CMK (cell line): ENCODE measurements around the gene ARTN.

Source experiments
- DNase-seq: peaks from one replicate; pipeline ENCODE4 v3.0.0-alpha.2; 2010; ENCODE audit warnings: low read depth

Gene ARTN

DNA sequence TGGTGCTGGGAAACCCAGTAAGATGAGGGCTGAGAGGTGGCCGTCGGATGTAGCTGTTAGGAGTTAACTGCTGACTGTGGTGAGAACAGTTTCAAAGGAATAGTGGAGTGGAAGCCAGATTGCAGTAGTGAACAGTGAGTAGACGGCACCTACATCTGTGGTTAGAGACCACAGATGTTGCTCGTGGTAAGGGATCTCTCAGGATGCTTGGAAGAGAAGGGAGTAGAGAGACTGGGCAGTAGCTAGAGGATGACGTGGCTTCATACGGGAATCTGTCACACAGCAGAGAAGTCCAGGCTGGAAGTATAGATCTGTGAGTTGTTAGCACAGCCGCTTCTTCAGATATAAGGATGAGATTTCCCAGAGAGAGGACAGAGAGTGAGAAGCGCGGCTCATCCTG lies 7.8 kb upstream of the ARTN start:
- no peak for DNase-seq

DNA sequence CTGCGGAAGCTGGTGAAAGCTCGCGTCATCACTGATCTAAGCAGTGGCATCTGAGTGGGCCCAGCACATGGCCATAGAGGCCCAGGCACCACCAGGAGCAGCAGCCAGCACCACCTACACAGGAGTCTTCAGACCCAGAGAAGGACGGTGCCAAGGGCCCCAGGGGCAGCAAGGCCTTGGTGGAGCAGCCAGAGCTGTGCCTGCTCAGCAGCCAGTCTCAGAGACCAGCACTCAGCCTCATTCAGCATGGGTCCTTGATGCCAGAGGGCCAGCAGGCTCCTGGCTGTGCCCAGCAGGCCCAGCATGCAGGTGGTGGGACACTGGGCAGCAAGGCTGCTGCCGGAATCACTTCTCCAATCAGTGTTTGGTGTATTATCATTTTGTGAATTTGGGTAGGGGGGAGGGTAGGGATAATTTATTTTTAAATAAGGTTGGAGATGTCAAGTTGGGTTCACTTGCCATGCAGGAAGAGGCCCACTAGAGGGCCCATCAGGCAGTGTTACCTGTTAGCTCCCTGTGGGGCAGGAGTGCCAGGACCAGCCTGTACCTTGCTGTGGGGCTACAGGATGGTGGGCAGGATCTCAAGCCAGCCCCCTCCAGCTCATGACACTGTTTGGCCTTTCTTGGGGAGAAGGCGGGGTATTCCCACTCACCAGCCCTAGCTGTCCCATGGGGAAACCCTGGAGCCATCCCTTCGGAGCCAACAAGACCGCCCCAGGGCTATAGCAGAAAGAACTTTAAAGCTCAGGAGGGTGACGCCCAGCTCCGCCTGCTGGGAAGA lies 3.2 kb upstream of the ARTN start:
- no peak for DNase-seq

- DNase-seq = no peak
These were observed 2.7 kb upstream of the ARTN start for GRCh38 chr1:43930949-43931275.

GRCh38 chr1:43931711-43932660 lies 1.6 kb upstream of the ARTN start:
- no peak for DNase-seq

DNA sequence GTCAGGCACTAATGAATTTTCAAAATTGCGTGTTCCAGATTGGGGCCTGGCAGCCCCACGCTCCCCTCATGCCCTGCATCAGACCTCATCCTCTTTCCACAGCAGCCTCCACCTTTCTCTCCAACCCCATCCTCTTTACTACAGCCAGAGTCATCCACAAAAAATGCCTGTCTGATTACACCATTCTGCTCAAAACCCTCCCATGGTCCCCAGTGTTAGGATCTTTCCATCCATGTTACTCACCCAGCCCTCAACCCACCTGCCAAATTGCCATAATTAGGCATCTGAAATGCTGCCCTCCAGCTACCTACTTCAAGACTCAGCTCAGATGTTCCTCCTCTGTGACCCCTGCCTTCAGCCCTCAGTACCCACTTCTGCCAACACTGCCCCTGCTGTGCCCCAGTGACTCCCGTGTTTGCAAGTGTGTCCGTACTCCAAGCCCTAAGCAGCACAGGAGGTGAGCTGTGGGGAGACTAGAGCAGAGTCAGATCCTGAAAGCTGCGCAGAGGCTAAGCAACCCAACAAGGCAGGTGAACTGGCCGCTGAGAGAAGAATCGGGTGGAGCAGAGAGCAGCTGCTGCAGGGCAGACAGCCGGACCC lies 715 bp upstream of the ARTN start:
- DNase-seq = no peak

GRCh38 chr1:43934101-43934985 lies 742 bp downstream of the ARTN start:
- peak; percentile 54 for DNase-seq

GRCh38 chr1:43934986-43935324 lies 1.4 kb downstream of the ARTN start:
- no peak for DNase-seq

DNA sequence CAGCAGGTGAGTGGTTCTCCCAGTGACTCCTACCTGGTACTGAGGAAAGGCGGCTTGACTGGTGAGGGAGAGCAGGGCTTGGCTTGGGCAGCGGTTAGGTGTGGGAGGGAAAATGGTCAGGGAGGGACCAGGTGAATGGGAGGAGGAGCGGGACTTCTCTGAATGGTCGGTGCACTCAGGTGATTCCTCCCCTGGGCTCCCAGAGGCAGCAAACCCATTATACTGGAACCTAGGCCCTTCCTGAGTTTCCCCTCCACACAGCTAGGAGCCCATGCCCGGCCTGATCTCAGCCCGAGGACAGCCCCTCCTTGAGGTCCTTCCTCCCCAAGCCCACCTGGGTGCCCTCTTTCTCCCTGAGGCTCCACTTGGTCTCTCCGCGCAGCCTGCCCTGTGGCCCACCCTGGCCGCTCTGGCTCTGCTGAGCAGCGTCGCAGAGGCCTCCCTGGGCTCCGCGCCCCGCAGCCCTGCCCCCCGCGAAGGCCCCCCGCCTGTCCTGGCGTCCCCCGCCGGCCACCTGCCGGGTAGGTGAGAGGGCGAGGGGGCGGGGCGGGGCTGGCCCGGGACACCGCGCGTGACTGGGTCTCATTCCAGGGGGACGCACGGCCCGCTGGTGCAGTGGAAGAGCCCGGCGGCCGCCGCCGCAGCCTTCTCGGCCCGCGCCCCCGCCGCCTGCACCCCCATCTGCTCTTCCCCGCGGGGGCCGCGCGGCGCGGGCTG lies 2.3 kb downstream of the ARTN start:
- DNase-seq = no peak

DNA sequence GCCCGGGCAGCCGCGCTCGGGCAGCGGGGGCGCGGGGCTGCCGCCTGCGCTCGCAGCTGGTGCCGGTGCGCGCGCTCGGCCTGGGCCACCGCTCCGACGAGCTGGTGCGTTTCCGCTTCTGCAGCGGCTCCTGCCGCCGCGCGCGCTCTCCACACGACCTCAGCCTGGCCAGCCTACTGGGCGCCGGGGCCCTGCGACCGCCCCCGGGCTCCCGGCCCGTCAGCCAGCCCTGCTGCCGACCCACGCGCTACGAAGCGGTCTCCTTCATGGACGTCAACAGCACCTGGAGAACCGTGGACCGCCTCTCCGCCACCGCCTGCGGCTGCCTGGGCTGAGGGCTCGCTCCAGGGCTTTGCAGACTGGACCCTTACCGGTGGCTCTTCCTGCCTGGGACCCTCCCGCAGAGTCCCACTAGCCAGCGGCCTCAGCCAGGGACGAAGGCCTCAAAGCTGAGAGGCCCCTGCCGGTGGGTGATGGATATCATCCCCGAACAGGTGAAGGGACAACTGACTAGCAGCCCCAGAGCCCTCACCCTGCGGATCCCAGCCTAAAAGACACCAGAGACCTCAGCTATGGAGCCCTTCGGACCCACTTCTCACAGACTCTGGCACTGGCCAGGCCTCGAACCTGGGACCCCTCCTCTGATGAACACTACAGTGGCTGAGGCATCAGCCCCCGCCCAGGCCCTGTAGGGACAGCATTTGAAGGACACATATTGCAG lies 3.0 kb downstream of the ARTN start:
- no peak for DNase-seq

DNA sequence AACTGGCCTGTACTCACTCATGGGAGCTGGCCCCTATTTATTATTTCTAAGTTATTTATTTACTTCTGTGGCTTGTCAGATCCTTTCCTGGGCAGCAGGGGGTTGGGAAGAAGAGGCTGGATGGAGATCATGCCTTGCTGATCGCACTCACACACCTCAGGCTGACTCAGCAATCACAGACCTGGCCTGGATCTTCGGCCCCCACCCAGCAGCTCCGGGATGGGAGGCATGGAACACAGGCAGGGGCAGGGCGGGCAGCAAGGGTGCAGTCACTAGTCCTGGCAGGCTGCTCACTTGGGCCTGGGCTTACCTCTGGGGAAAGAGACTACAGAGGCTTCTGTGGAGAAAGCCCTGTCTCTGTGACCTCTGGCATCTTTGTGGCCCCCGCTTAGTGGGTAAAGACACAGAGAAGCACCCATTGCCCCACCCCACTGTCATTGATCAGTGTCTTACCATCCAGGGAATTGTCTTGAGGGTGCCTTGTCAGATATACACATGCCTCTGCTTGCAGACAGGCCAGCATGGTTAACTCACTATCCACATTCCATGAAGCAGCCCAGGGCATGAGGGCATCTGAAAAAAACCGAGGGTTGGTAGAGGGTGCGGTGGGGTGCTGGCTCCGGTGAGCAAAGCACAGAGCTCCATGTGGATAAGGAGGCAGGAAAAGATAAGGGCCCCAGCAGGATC lies 3.7 kb downstream of the ARTN start:
- no peak for DNase-seq

GRCh38 chr1:43938383-43938782 lies 4.8 kb downstream of the ARTN start:
- DNase-seq = no peak

DNA sequence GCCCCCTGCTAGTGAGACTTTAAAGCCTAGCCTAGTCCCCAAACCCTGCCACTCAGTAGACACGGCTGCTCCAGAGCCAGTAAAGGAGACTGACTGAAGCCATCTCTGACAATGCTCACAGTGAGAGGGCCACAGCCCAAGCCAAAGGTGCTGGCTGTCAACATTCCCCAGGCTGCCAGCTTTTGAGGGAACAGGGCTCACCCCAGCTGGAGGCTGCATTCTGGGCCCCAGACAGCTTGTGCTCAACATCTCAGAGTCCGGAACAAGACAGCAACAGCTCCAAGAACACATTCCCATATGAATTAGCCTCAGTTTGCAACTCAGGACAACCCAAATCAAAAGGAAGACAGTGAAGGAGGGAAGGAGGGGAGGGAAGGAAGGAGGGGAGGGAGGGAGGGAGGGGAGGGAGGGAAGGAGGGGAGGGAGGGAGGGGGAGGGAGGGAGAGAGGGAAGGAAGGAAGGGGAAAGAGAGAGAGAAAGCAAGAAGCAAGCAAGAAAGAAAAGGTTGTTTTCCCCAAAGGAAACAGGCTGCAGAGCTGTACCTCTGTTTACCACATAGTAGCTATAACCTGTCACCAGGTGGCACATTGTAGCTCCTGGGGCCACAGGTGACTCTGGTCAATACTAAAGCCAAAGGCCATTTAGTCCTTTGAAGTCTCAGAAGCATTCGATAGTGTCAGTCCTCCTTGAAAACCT lies 5.4 kb downstream of the ARTN start:
- no peak for DNase-seq

- DNase-seq = no peak
These were observed 8.8 kb downstream of the ARTN start for GRCh38 chr1:43942411-43942810.

GRCh38 chr1:43944860-43945259 lies 11.3 kb downstream of the ARTN start:
- DNase-seq = no peak

- DNase-seq = no peak
These were observed 12.2 kb downstream of the ARTN start for GRCh38 chr1:43945674-43946235.

DNA sequence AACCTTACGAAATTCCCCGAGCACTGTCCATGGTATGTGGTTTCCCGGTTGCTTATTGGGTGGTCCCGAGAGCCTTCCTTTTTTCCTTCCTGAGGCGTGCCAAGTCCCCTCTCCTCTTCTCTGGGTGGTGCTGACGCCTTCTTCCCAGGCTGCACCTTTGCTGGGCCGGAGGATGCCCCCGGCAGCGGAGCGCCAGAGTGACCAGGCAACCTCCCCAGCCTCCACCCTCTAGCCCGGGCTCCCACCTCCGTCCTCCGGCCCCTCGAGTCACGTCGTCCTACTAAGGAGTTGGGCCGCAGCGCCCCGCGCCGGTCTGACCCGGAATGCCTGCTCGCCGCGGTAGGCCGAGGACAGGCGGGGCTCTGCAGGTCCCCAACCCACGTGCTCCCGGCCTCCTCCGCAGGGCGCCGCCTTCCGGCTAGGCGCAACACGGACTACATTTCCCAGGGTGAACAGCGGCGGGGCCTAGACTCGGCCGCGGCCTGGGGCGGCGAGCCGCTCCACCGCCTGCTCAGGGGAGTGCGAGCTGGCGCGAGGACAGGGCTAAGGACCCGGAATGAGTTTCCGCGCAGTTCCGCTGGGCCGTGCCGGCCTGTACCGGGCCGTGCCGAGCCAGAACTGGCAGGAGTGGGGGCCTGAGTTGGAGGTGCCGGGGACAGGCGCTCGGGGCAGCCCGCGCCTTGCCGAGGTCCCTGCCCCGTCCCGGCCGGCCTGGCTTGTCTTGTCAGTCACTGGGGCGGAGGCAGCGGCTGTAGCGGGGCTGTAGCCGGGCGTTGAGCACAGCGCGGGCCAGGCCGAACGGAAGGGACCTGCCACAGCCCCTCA lies 12.8 kb downstream of the ARTN start, which contains the start of gene IPO13:
Gene IPO13 (plus strand): TSS at position 715 of the 825 bp plus-strand sequence. CDS start 651 bp downstream, outside the sequence.
- DNase-seq = peak; percentile 96

DNA sequence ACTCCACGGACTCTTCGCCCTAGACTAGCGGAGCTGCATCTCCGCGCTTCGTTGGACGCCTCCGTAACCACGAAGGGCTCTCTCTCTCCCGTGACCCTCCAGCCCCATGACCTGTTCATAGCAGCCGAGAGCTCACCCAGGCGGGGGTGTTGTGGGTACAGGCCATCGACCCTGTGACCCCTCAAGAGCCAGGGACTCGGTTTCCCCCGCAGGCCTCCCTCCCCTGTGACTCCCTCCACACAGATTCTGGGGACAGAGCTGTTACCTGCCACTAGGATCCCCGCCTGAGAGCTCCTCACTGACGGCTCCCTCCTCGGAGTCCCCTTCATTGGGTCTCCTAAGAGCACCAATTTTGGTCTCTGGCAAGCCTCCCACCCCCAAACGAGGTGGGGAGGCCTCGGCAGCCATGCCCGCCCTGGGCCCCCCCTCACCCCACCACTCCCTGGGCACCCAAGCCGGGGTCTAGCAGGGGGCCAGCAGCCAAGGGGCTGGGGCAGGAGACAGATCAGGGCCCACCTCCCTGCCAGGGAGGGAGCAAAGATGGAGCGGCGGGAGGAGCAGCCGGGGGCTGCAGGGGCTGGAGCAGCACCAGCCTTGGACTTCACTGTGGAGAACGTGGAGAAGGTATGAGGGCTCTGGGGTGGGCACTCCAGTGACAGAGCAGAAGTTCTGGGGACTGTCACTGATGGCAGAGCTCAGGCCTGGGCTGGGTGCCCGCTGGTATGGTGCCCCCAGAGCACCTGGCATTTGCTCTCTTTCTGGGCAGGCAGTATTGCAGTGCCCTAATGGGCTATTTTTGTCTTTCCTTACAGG lies 13.7 kb downstream of the ARTN start:
- DNase-seq = no peak
